BE2C (cell line): ENCODE measurements around the gene SIRT7.

Source experiments
- DNase-seq: peaks from one replicate; pipeline ENCODE4 v3.0.0-alpha.2; 2020
- H3K27me3 ChIP-seq: fragments of 250-450 bp; sonication (Bioruptor Pico); 2 replicates; pipeline ENCODE4 v1.5.1; 2020; ENCODE audit warnings: mild to moderate bottlenecking
- H3K36me3 ChIP-seq: fragments of 250-450 bp; sonication (Bioruptor Pico); 2 replicates; pipeline ENCODE4 v1.5.1; 2020; ENCODE audit warnings: mild to moderate bottlenecking
- H3K4me1 ChIP-seq: fragments of 250-450 bp; sonication (Bioruptor Pico); 2 replicates; pipeline ENCODE4 v1.5.1; 2020
- H3K4me3 ChIP-seq: 2 replicates; pipeline ENCODE4 v1.5.1; 2011; ENCODE audit warnings: low read depth, low read length
- H3K9me3 ChIP-seq: fragments of 250-450 bp; sonication (Bioruptor Pico); 2 replicates; pipeline ENCODE4 v1.5.1; 2020
- CTCF ChIP-seq: IDR thresholded peaks from 2 replicates; pipeline ENCODE4 v1.5.1; 2012; ENCODE audit warnings: mild to moderate bottlenecking, low read depth, low read length

SIRT7 gene

GRCh38 chr17:81863123-81863675, 54.8 kb downstream of the SIRT7 start:
- no peak overlapping the region for H3K4me3 ChIP-seq

More at GRCh38 chr17:81863123-81863675, 54.8 kb downstream of the SIRT7 start:
- no peaks in the 10 kb centered on the region for H3K9me3 ChIP-seq
- H3K36me3 ChIP-seq: peaks cover 30% of the 10 kb centered on the region
- no peak for DNase-seq
- H3K27me3 ChIP-seq: no peaks in the 10 kb centered on the region
- peaks cover 19% of the 10 kb centered on the region for H3K4me1 ChIP-seq
- no peak for TF ChIP-seq CTCF
